PC-9 (cell line): ENCODE measurements around the gene LARGE1. TPM values are rescaled to one million over a fixed set of nuclear protein-coding genes. Genes with fewer than 3 reads are reported as not detected.

Experiments
- BruUV-seq: library from RNA; stranded (reverse); fragments of 400-500 nt; replicated peaks from 2 replicates; lab custom pipeline; 2021; lab: Mats Ljungman, UMichigan
- CTCF ChIA-PET: fragments of 300-600 bp; sonication (Branson Sonifier 250); formaldehyde crosslinking; loops from one replicate; lab custom pipeline; 2022; ENCODE audit warnings: antibody characterized with exemption; lab: Charles Lee
- POLR2A ChIA-PET: fragments of 300-600 bp; sonication (Branson Sonifier 250); formaldehyde crosslinking; loops from one replicate; lab custom pipeline; 2022; ENCODE audit warnings: antibody characterized with exemption; ENCODE audit not compliant: unreplicated experiment; lab: Charles Lee
- DNase-seq, 2 experiments: peaks; one replicate each; pipeline versions ENCODE4 v3.0.0 to v3.0.0-alpha.2; 2015 to 2022; ENCODE audit warnings: mixed read lengths in 1 of 2
- H2AFZ ChIP-seq: fragments of 200-600 bp; sonication (generic); 2 replicates; pipeline ENCODE4 v1.8.1; 2017; ENCODE audit warnings: antibody characterized with exemption
- H3F3A ChIP-seq: fragments of 200-600 bp; sonication (generic); 2 replicates; pipeline ENCODE4 v1.8.1; 2017; ENCODE audit warnings: antibody characterized with exemption, mild to moderate bottlenecking, low read depth; ENCODE audit not compliant: insufficient read depth
- H3K27ac ChIP-seq: fragments of 200-600 bp; sonication (generic); 2 replicates; pipeline ENCODE4 v1.6.1; 2016; ENCODE audit warnings: mixed run types
- H3K27me3 ChIP-seq: fragments of 200-600 bp; sonication (generic); 2 replicates; pipeline ENCODE4 v1.6.1; 2016; ENCODE audit warnings: low read depth, mixed run types; ENCODE audit not compliant: insufficient read depth
- H3K36me3 ChIP-seq: fragments of 200-600 bp; sonication (generic); 2 replicates; pipeline ENCODE4 v1.6.1; 2016; ENCODE audit warnings: low read depth, mixed run types
- H3K4me1 ChIP-seq: fragments of 200-600 bp; sonication (generic); replicated peaks from 2 replicates; pipeline ENCODE4 v1.6.1; 2016; ENCODE audit warnings: mixed run types; ENCODE audit not compliant: insufficient read depth
- H3K4me2 ChIP-seq: fragments of 200-600 bp; sonication (generic); 2 replicates; pipeline ENCODE4 v1.6.1; 2017; ENCODE audit warnings: mixed run types
- H3K4me3 ChIP-seq: fragments of 200-600 bp; sonication (generic); 2 replicates; pipeline ENCODE4 v1.6.1; 2016; ENCODE audit warnings: mixed run types
- H3K79me2 ChIP-seq: fragments of 200-600 bp; sonication (generic); 2 replicates; pipeline ENCODE4 v1.6.1; 2017; ENCODE audit warnings: low read depth, mixed run types
- H3K9me2 ChIP-seq: fragments of 200-600 bp; sonication (generic); 2 replicates; pipeline ENCODE4 v1.8.1; 2017; ENCODE audit warnings: mild to moderate bottlenecking; ENCODE audit not compliant: insufficient read depth
- H3K9me3 ChIP-seq: fragments of 200-600 bp; sonication (generic); 2 replicates; pipeline ENCODE4 v1.8.1; 2016; ENCODE audit warnings: low read depth; ENCODE audit not compliant: insufficient read depth
- H4K20me1 ChIP-seq: fragments of 200-600 bp; sonication (generic); 2 replicates; pipeline ENCODE4 v1.8.1; 2017; ENCODE audit not compliant: insufficient read depth
- EZH2 ChIP-seq: fragments of 200-600 bp; sonication (generic); IDR thresholded peaks from 2 replicates; pipeline ENCODE4 v1.8.0; 2017; ENCODE audit warnings: antibody characterized with exemption, low read depth
- intact Hi-C: fragments of 100-400 bp; cut with micrococcal nuclease; formaldehyde crosslinking; loops from one replicate; pipeline ENCODE4 v1.10.0; 2022; ENCODE audit not compliant: unreplicated experiment
- total RNA-seq: library from RNA; stranded (reverse); gene quantifications from 2 replicates; pipeline ENCODE4 v1.2.3, GENCODE V29; 2021
- TF ChIP-seq, protein P1 (sequence below): fragments of 200-600 bp; sonication (generic); conservative IDR thresholded peaks from 2 replicates; pipeline ENCODE4 v1.6.1; 2017; ENCODE audit warnings: mixed run types, antibody characterized with exemption, mild to moderate bottlenecking, moderate library complexity

Gene LARGE1
- total RNA-seq, 1 experiment from 2014 or later: 12.5 TPM

- Histone ChIP-seq H3K4me2 (peak overlapping the region; percentile 30), H3F3A (no peaks in the 10 kb centered on the region), H3K27ac (peak overlapping the region; percentile 48), H3K9me3 (no peaks in the 10 kb centered on the region), H2AFZ (no peak overlapping the region), H3K27me3 (no peaks in the 10 kb centered on the region), H4K20me1 (no peaks in the 10 kb centered on the region), H3K36me3 (no peaks in the 10 kb centered on the region), H3K4me1 (peaks cover 15% of the 10 kb centered on the region), H3K9me2 (no peaks in the 10 kb centered on the region), H3K79me2 (no peaks in the 10 kb centered on the region), H3K4me3 (no peak overlapping the region)
- intact Hi-C loops: no loop called here
- no TSS peak for BruUV-seq
- POLR2A ChIA-PET: no interaction called here
- CTCF ChIA-PET: no interaction called here
- TF ChIP-seq, protein P1, sequence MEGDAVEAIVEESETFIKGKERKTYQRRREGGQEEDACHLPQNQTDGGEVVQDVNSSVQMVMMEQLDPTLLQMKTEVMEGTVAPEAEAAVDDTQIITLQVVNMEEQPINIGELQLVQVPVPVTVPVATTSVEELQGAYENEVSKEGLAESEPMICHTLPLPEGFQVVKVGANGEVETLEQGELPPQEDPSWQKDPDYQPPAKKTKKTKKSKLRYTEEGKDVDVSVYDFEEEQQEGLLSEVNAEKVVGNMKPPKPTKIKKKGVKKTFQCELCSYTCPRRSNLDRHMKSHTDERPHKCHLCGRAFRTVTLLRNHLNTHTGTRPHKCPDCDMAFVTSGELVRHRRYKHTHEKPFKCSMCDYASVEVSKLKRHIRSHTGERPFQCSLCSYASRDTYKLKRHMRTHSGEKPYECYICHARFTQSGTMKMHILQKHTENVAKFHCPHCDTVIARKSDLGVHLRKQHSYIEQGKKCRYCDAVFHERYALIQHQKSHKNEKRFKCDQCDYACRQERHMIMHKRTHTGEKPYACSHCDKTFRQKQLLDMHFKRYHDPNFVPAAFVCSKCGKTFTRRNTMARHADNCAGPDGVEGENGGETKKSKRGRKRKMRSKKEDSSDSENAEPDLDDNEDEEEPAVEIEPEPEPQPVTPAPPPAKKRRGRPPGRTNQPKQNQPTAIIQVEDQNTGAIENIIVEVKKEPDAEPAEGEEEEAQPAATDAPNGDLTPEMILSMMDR: no peak
- no peak for TF ChIP-seq EZH2
- peak; percentile 23 to 72 for DNase-seq
These were observed 36.1 kb downstream of the LARGE1 start for GRCh38 chr22:33883961-33884808.

GRCh38 chr22:33883561-33883960 is 36.7 kb downstream of the LARGE1 start:
- no peaks in the 10 kb centered on the region for H3F3A ChIP-seq
- peak; percentile 69 to 80 for DNase-seq
- H3K79me2 ChIP-seq: no peaks in the 10 kb centered on the region
- no peak for TF ChIP-seq EZH2
- TF ChIP-seq, protein P1: no peak
- ChIA-PET CTCF (interaction anchor here (0.6 kb wide), 1 partner anchor 1805 kb away, joined by 3 read pairs; no protein-coding TSS in a partner anchor), POLR2A (no interaction called here)
- peak overlapping the region; percentile 30 for H3K4me2 ChIP-seq
- no peaks in the 10 kb centered on the region for H3K9me2 ChIP-seq
- no peaks in the 10 kb centered on the region for H3K27me3 ChIP-seq
- no peaks in the 10 kb centered on the region for H3K36me3 ChIP-seq
- H4K20me1 ChIP-seq: no peaks in the 10 kb centered on the region
- peak overlapping the region; percentile 48 for H3K27ac ChIP-seq
- BruUV-seq: no TSS peak
- H2AFZ ChIP-seq: no peak overlapping the region
- H3K4me3 ChIP-seq: no peak overlapping the region
- intact Hi-C loops: no loop called here
- no peaks in the 10 kb centered on the region for H3K9me3 ChIP-seq
- peaks cover 15% of the 10 kb centered on the region for H3K4me1 ChIP-seq

DNA sequence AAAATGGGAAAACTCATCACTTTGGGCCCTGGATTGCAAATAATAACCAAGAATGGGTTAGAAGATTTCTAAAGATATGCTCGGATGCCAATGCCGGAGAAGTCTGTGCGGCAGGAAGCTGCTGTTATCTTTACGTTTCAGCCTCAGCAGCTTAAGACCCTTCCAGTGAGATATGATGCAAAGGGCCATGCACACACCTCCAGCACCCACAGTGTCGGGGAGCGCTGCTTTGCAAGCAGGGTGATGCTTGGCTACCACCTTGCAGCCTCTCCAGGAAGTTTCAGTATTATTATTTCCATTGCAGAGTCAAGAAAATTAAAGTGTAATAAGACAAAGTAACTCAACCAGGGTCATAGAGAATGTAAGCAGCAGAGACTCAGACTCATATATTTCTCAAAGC is 37.3 kb downstream of the LARGE1 start:
- no TSS peak for BruUV-seq
- Histone ChIP-seq H4K20me1 (no peaks in the 10 kb centered on the region), H3K9me3 (no peaks in the 10 kb centered on the region), H3K79me2 (no peaks in the 10 kb centered on the region), H3K4me2 (peak overlapping the region; percentile 30; the same call in 1 of the 2 replicates), H3F3A (no peaks in the 10 kb centered on the region), H3K27ac (no peak overlapping the region), H3K9me2 (no peaks in the 10 kb centered on the region), H3K27me3 (no peaks in the 10 kb centered on the region), H3K4me3 (no peak overlapping the region), H3K36me3 (no peaks in the 10 kb centered on the region), H3K4me1 (peaks cover 15% of the 10 kb centered on the region), H2AFZ (no peak overlapping the region)
- no peak for TF ChIP-seq EZH2
- TF ChIP-seq, protein P1: no peak
- no peak for DNase-seq
- intact Hi-C loops: no loop called here
- ChIA-PET CTCF (interaction anchor here (0.6 kb wide), 1 partner anchor 1804 kb away, joined by 3 read pairs; no protein-coding TSS in a partner anchor), POLR2A (no interaction called here)
